Liver (tissue), 9 donors: ENCODE results near the gene RAD51B. TPM values are rescaled to one million over a fixed set of nuclear protein-coding genes. Genes with fewer than 3 reads are reported as not detected.
"Not testable (repeated sequence)": the region's sequence is repeated elsewhere in the genome, so short reads cannot be mapped to it uniquely, and the experiment has no call there.

ENCODE experiments used
- DNase-seq: peaks from one replicate; pipeline ENCODE4 v3.0.0-alpha.2; 2017; ENCODE audit warnings: low spot score
- H3K27ac ChIP-seq, 2 donors: one replicate each; pipeline ENCODE4 v1.7.0; 2013; ENCODE audit warnings: inconsistent platforms in 2 of 2, low read length in 2 of 2, control low read depth in 1 of 2, low read depth in 1 of 2, mild to moderate bottlenecking in 1 of 2
- H3K27me3 ChIP-seq, 4 donors: one replicate each; pipeline versions ENCODE4 v1.6.1 to v1.7.0; 2013; ENCODE audit warnings: low read length in 3 of 4, inconsistent platforms in 1 of 4, mild to moderate bottlenecking in 1 of 4, moderate library complexity in 1 of 4; ENCODE audit not compliant: control insufficient read depth in 4 of 4, insufficient read depth in 4 of 4
- H3K36me3 ChIP-seq, 4 donors: one replicate each; pipeline versions ENCODE4 v1.6.1 to v1.7.0; 2013; ENCODE audit warnings: low read length in 3 of 4, mild to moderate bottlenecking in 3 of 4, low read depth in 1 of 4, moderate library complexity in 1 of 4; ENCODE audit not compliant: control insufficient read depth in 4 of 4, insufficient read depth in 3 of 4
- H3K4me1 ChIP-seq, 4 donors: one replicate each; pipeline versions ENCODE4 v1.6.1 to v1.7.0; 2013; ENCODE audit warnings: low read length in 3 of 4, mild to moderate bottlenecking in 3 of 4, moderate library complexity in 1 of 4; ENCODE audit not compliant: control insufficient read depth in 4 of 4, insufficient read depth in 4 of 4
- H3K4me3 ChIP-seq, 3 donors: one replicate each; pipeline versions ENCODE4 v1.6.1 to v1.7.0; 2013; ENCODE audit warnings: low read length in 3 of 3, control low read depth in 1 of 3, low read depth in 1 of 3, mild to moderate bottlenecking in 1 of 3
- H3K9ac ChIP-seq, 2 donors: one replicate each; pipeline ENCODE4 v1.7.0; 2013; ENCODE audit warnings: low read length in 2 of 2, mild to moderate bottlenecking in 2 of 2, moderate library complexity in 2 of 2, control low read depth in 1 of 2, low read depth in 1 of 2
- H3K9me3 ChIP-seq, 4 donors: one replicate each; pipeline versions ENCODE4 v1.6.1 to v1.7.0; 2013; ENCODE audit warnings: low read length in 3 of 4; ENCODE audit not compliant: control insufficient read depth in 4 of 4
- ATF3 ChIP-seq: IDR thresholded peaks from 2 replicates; pipeline ENCODE4 v1.6.1; 2016; ENCODE audit warnings: antibody characterized with exemption
- EGR1 ChIP-seq, 2 donors: IDR thresholded peaks; 2 replicates each; pipeline ENCODE4 v1.6.1; 2016 to 2018; ENCODE audit warnings: antibody characterized with exemption in 2 of 2, low read depth in 2 of 2
- FOXA1 ChIP-seq: IDR thresholded peaks from 2 replicates; pipeline ENCODE4 v1.6.1; 2016; ENCODE audit warnings: antibody characterized with exemption
- GABPA ChIP-seq, 2 donors: IDR thresholded peaks in 1 of 2; conservative IDR thresholded peaks in 1 of 2; 2 replicates each; pipeline ENCODE4 v1.6.1; 2016; ENCODE audit warnings: antibody characterized with exemption in 2 of 2, mild to moderate bottlenecking in 1 of 2, moderate library complexity in 1 of 2
- HNF4A ChIP-seq, 2 donors: conservative IDR thresholded peaks; 2 replicates each; pipeline ENCODE4 v1.6.1; 2016; ENCODE audit warnings: antibody characterized with exemption in 2 of 2, mild to moderate bottlenecking in 2 of 2
- HNF4G ChIP-seq: IDR thresholded peaks from 2 replicates; pipeline ENCODE4 v1.6.1; 2016; ENCODE audit warnings: antibody characterized with exemption
- JUND ChIP-seq, 2 donors: IDR thresholded peaks; 2 replicates each; pipeline ENCODE4 v1.6.1; 2016; ENCODE audit warnings: antibody characterized with exemption in 2 of 2
- NR2F2 ChIP-seq: IDR thresholded peaks from 2 replicates; pipeline ENCODE4 v1.6.1; 2016; ENCODE audit warnings: antibody characterized with exemption
- RXRA ChIP-seq, 2 donors: IDR thresholded peaks; 2 replicates each; pipeline ENCODE4 v1.6.1; 2017 to 2018; ENCODE audit warnings: antibody characterized with exemption in 2 of 2, mild to moderate bottlenecking in 1 of 2
- SP1 ChIP-seq: IDR thresholded peaks from 2 replicates; pipeline ENCODE4 v1.6.1; 2018; ENCODE audit warnings: antibody characterized with exemption, mild to moderate bottlenecking
- TAF1 ChIP-seq: conservative IDR thresholded peaks from 2 replicates; pipeline ENCODE4 v1.6.1; 2016; ENCODE audit warnings: antibody characterized with exemption, mild to moderate bottlenecking
- YY1 ChIP-seq: IDR thresholded peaks from 2 replicates; pipeline ENCODE4 v1.6.1; 2016; ENCODE audit warnings: antibody characterized with exemption, mild to moderate bottlenecking
- ZBTB33 ChIP-seq: IDR thresholded peaks from 2 replicates; pipeline ENCODE4 v1.6.1; 2016; ENCODE audit warnings: antibody characterized with exemption
- WGBS: extraction: QIAGEN DNeasy Blood & Tissue Kit; methylation state at CpG from one replicate; pipeline ENCODE4 v1.1.7; 2013; 5-methylcytosine and 5-hydroxymethylcytosine counted together
- polyA plus RNA-seq, 2 donors: library from polyadenylated mRNA; stranded (reverse) in 1 of 2; unstranded in 1 of 2; fragments of 200-250 nt in 1 of 2; fragments of >200 nt in 1 of 2; fragmentation: Nextera tagmentation in 1 of 2; extraction: Ambion mirVana in 1 of 2; gene quantifications; one replicate each; pipeline versions ENCODE4 v1.2.1 to v1.2.3, GENCODE V29; 2013 to 2015
- total RNA-seq, 2 donors: library from RNA; depleted of rRNA; stranded (reverse); fragments of >200 nt; gene quantifications; one replicate each; pipeline ENCODE4 v1.2.3, GENCODE V29; 2014
- TF ChIP-seq, protein P1 (sequence below): IDR thresholded peaks from 2 replicates; pipeline ENCODE4 v1.6.1; 2016; ENCODE audit warnings: antibody characterized with exemption
- donor health status: healthy.
- donor health status: healthy.
- donor health status: healthy.
- donor health status: healthy.
- donor health status: healthy.

The RAD51B gene
- total and polyA plus RNA-seq, 4 donors: 0.81 to 12.9 (median 2.4) TPM

GRCh38 chr14:68662392-68662791 lies 842.8 kb downstream of the RAD51B start:
- 89% methylated on average over 3 of the region's 3 CpGs for WGBS
- no peak for DNase-seq
- no peak overlapping the region for H3K27ac ChIP-seq

GRCh38 chr14:68662826-68663225 lies 843.2 kb downstream of the RAD51B start:
- peaks cover 3 to 32% (median 19%) of the 10 kb centered on the region in 4 donors for H3K4me1 ChIP-seq
- not testable (repeated sequence) for DNase-seq, H3K4me3 ChIP-seq, H3K27ac ChIP-seq, H3K27me3 ChIP-seq, H3K9ac ChIP-seq, H3K36me3 ChIP-seq, H3K9me3 ChIP-seq
- WGBS: 80% methylated on average over 6 of the region's 6 CpGs

More at GRCh38 chr14:68662392-68662791, 842.8 kb downstream of the RAD51B start:
- Histone ChIP-seq H3K4me3 (no peak overlapping the region), H3K36me3 (no peaks in the 10 kb centered on the region), H3K9me3 (no peaks in the 10 kb centered on the region), H3K4me1 (peaks cover 0 to 28% (median 17%) of the 10 kb centered on the region in 4 donors), H3K9ac (no peak overlapping the region), H3K27me3 (no peaks in the 10 kb centered on the region)
- no peak for TF ChIP-seq TAF1
- TF ChIP-seq RXRA (IDR thresholded peaks at IDR 0.05): no peak
- no peak for TF ChIP-seq JUND (IDR thresholded peaks at IDR 0.05)
- TF ChIP-seq, protein P1, sequence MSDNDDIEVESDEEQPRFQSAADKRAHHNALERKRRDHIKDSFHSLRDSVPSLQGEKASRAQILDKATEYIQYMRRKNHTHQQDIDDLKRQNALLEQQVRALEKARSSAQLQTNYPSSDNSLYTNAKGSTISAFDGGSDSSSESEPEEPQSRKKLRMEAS: no peak
- TF ChIP-seq GABPA (IDR thresholded peaks at IDR 0.05 in 1 of 2, conservative IDR thresholded peaks at IDR 0.05 in 1 of 2): no peak
- TF ChIP-seq ATF3: no peak
- TF ChIP-seq HNF4A (conservative IDR thresholded peaks at IDR 0.05): no peak
- TF ChIP-seq YY1: no peak
- no peak for TF ChIP-seq SP1
- no peak for TF ChIP-seq NR2F2
- no peak for TF ChIP-seq EGR1 (IDR thresholded peaks at IDR 0.05; ENCODE audit: low read depth in 2 of 2)

DNA sequence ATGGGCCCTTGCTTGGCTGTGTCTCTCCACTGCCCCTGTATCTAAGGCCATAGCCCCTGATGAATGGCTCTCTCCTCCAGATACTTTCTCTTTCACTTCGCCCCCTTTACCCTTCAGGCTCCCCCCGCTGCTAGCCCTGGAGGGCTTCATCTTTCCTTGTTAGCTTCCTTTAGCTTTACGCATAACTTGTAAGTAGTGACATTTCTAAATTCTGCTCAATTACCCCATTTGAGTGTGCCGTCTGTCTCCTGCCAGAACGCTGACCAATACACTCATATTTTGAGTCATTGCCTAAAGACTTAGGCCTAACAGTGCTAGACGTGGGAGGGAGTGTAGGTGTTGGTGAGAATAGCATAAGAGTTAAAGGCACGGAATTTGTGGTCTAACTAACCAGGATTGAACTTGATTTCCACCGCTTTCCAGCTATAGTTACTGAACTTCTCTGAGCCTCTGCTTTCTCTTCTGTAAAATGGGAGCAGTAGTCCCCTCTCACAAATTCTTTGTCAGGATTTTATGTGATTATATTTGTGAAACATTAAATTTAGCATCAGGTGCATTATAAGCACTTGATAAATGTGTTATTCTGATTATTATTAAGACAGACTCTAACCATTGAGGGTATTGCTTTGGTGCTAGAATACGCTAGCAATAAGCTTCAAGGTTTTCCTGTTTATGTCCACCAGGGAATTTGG lies 844.0 kb downstream of the RAD51B start:
- no peak overlapping the region for H3K4me3 ChIP-seq
- no peak overlapping the region for H3K9ac ChIP-seq
- no peaks in the 10 kb centered on the region for H3K36me3 ChIP-seq
- no peak overlapping the region for H3K27ac ChIP-seq
- WGBS: 86% methylated on average over 9 of the region's 9 CpGs
- no peaks in the 10 kb centered on the region for H3K27me3 ChIP-seq
- H3K9me3 ChIP-seq: no peaks in the 10 kb centered on the region
- TF ChIP-seq GABPA (IDR thresholded peaks at IDR 0.05 in 1 of 2, conservative IDR thresholded peaks at IDR 0.05 in 1 of 2): no peak
- TF ChIP-seq FOXA1: no peak
- TF ChIP-seq ZBTB33: no peak
- TF ChIP-seq HNF4G: no peak
- no peak for DNase-seq
- peaks cover 3 to 33% (median 19%) of the 10 kb centered on the region in 4 donors for H3K4me1 ChIP-seq
